HEK293 (cell line): Measurements from ENCODE around the gene SLK.

ENCODE experiments used
- BCL11A ChIP-seq: fragments of 450-650 bp; formaldehyde crosslinking; IDR thresholded peaks from 2 replicates; pipeline ENCODE4 v1.5.1; 2016; ENCODE audit warnings: low read depth, missing biosample characterization, missing genetic modification characterization
- CTCF ChIP-seq: fragments of 450-650 bp; formaldehyde crosslinking; IDR thresholded peaks from 2 replicates; pipeline ENCODE4 v1.5.1; 2016; ENCODE audit warnings: missing biosample characterization, missing genetic modification characterization
- GLI2 ChIP-seq: fragments of 450-650 bp; formaldehyde crosslinking; IDR thresholded peaks from 2 replicates; pipeline ENCODE4; 2017; ENCODE audit warnings: missing biosample characterization, missing genetic modification characterization, low read depth, borderline replicate concordance
- INSM2 ChIP-seq: fragments of 450-650 bp; formaldehyde crosslinking; IDR thresholded peaks from 2 replicates; pipeline ENCODE4 v1.5.1; 2016; ENCODE audit warnings: missing biosample characterization, missing genetic modification characterization
- MYNN ChIP-seq: fragments of 450-650 bp; formaldehyde crosslinking; IDR thresholded peaks from 2 replicates; pipeline ENCODE4 v1.5.1; 2016; ENCODE audit warnings: missing biosample characterization, missing genetic modification characterization, borderline replicate concordance
- PBX3 ChIP-seq: sonication (generic); formaldehyde crosslinking; IDR thresholded peaks from 2 replicates; pipeline ENCODE4 v1.8.1; 2022; ENCODE audit warnings: mild to moderate bottlenecking, moderate library complexity, missing genetic modification reagents
- SCRT2 ChIP-seq: fragments of 450-650 bp; formaldehyde crosslinking; IDR thresholded peaks from 2 replicates; pipeline ENCODE4 v1.5.1; 2016; ENCODE audit warnings: missing biosample characterization, missing genetic modification characterization
- SETDB1 ChIP-seq: IDR thresholded peaks from one replicate; pipeline ENCODE4 v1.6.1; 2017; ENCODE audit warnings: mild to moderate bottlenecking, low read length, moderate library complexity, mixed read lengths; ENCODE audit not compliant: insufficient read length
- ZBTB7A ChIP-seq: fragments of 450-650 bp; formaldehyde crosslinking; IDR thresholded peaks from 2 replicates; pipeline ENCODE4 v1.5.1; 2016; ENCODE audit warnings: low read depth, missing biosample characterization, missing genetic modification characterization
- ZFP37 ChIP-seq: fragments of 450-650 bp; formaldehyde crosslinking; IDR thresholded peaks from 2 replicates; pipeline ENCODE4 v1.5.1; 2016; ENCODE audit warnings: missing biosample characterization, missing genetic modification characterization
- ZIC2 ChIP-seq: fragments of 450-650 bp; formaldehyde crosslinking; IDR thresholded peaks from 2 replicates; pipeline ENCODE4 v1.5.1; 2016; ENCODE audit warnings: missing biosample characterization, missing genetic modification characterization
- ZNF10 ChIP-seq: fragments of 450-650 bp; formaldehyde crosslinking; IDR thresholded peaks from 2 replicates; pipeline ENCODE4 v1.5.1; 2017; ENCODE audit warnings: missing biosample characterization, missing genetic modification characterization
- ZNF114 ChIP-seq: fragments of 450-650 bp; formaldehyde crosslinking; IDR thresholded peaks from 2 replicates; pipeline ENCODE4 v1.5.0; 2017; ENCODE audit warnings: missing biosample characterization, missing genetic modification characterization
- ZNF146 ChIP-seq: fragments of 450-650 bp; formaldehyde crosslinking; IDR thresholded peaks from 2 replicates; pipeline ENCODE4 v1.5.1; 2016; ENCODE audit warnings: missing biosample characterization, missing genetic modification characterization
- ZNF19 ChIP-seq: fragments of 450-650 bp; formaldehyde crosslinking; IDR thresholded peaks from 2 replicates; pipeline ENCODE4; 2016; ENCODE audit warnings: missing biosample characterization, missing genetic modification characterization, low read depth
- ZNF239 ChIP-seq: fragments of 450-650 bp; formaldehyde crosslinking; IDR thresholded peaks from 2 replicates; pipeline ENCODE4 v1.5.1; 2016; ENCODE audit warnings: missing biosample characterization, missing genetic modification characterization
- ZNF280D ChIP-seq: fragments of 450-650 bp; formaldehyde crosslinking; IDR thresholded peaks from 2 replicates; pipeline ENCODE4 v1.5.1; 2016; ENCODE audit warnings: missing biosample characterization, missing genetic modification characterization
- ZNF354C ChIP-seq: fragments of 450-650 bp; formaldehyde crosslinking; IDR thresholded peaks from 2 replicates; pipeline ENCODE4 v1.5.1; 2016; ENCODE audit warnings: missing biosample characterization, missing genetic modification characterization, low read depth, borderline replicate concordance
- ZNF449 ChIP-seq: fragments of 450-650 bp; formaldehyde crosslinking; IDR thresholded peaks from 2 replicates; pipeline ENCODE4 v1.5.1; 2017; ENCODE audit warnings: missing biosample characterization, mild to moderate bottlenecking, missing genetic modification characterization, moderate library complexity
- ZNF473 ChIP-seq: fragments of 450-650 bp; formaldehyde crosslinking; IDR thresholded peaks from 2 replicates; pipeline ENCODE4 v1.5.1; 2017; ENCODE audit warnings: missing biosample characterization, missing genetic modification characterization
- ZNF48 ChIP-seq: fragments of 450-650 bp; formaldehyde crosslinking; IDR thresholded peaks from 2 replicates; pipeline ENCODE4 v1.5.1; 2016; ENCODE audit warnings: missing biosample characterization, missing genetic modification characterization
- ZNF501 ChIP-seq: fragments of 450-650 bp; formaldehyde crosslinking; IDR thresholded peaks from 2 replicates; pipeline ENCODE4 v1.5.1; 2016; ENCODE audit warnings: missing biosample characterization, missing genetic modification characterization
- ZNF521 ChIP-seq: fragments of 450-650 bp; formaldehyde crosslinking; IDR thresholded peaks from 2 replicates; pipeline ENCODE4 v1.5.1; 2017; ENCODE audit warnings: missing biosample characterization, mild to moderate bottlenecking, missing genetic modification characterization
- ZNF529 ChIP-seq: fragments of 450-650 bp; formaldehyde crosslinking; IDR thresholded peaks from 2 replicates; pipeline ENCODE4 v1.5.1; 2017; ENCODE audit warnings: missing genetic modification characterization, missing biosample characterization; ENCODE audit not compliant: insufficient replicate concordance
- ZNF544 ChIP-seq: fragments of 450-650 bp; formaldehyde crosslinking; IDR thresholded peaks from 2 replicates; pipeline ENCODE4 v1.5.0; 2017; ENCODE audit warnings: missing biosample characterization, missing genetic modification characterization
- ZNF623 ChIP-seq: fragments of 450-650 bp; formaldehyde crosslinking; IDR thresholded peaks from 2 replicates; pipeline ENCODE4 v1.5.1; 2016; ENCODE audit warnings: missing biosample characterization, missing genetic modification characterization
- ZNF629 ChIP-seq: fragments of 450-650 bp; formaldehyde crosslinking; IDR thresholded peaks from 2 replicates; pipeline ENCODE4 v1.5.1; 2017; ENCODE audit warnings: missing biosample characterization, missing genetic modification characterization
- ZNF776 ChIP-seq: fragments of 450-650 bp; formaldehyde crosslinking; IDR thresholded peaks from 2 replicates; pipeline ENCODE4 v1.5.0; 2017; ENCODE audit warnings: missing biosample characterization, missing genetic modification characterization, borderline replicate concordance
- ZSCAN16 ChIP-seq: fragments of 450-650 bp; formaldehyde crosslinking; IDR thresholded peaks from 2 replicates; pipeline ENCODE4 v1.5.1; 2016; ENCODE audit warnings: missing biosample characterization, missing genetic modification characterization

SLK gene

GRCh38 chr10:103966671-103967447 is at the start of gene SLK (continued):
- TF ChIP-seq ZNF521 (no peak), ZNF354C (no peak), ZIC2 (tag by site-specific recombination) (no peak), MYNN (tag by site-specific recombination) (no peak), SETDB1 (no peak), CTCF (no peak), GLI2 (tag by site-specific recombination) (no peak), ZNF473 (no peak), ZSCAN16 (no peak), ZFP37 (tag by site-specific recombination) (peak; percentile 37; the same call in 1 of the 2 replicates), ZNF629 (tag by site-specific recombination) (peak; percentile 67; the same call in 1 of the 2 replicates), ZNF10 (no peak), SCRT2 (tag by site-specific recombination) (peak; percentile 99), ZNF239 (tag by site-specific recombination) (no peak), ZNF19 (tag by site-specific recombination) (no peak), ZBTB7A (tag by site-specific recombination) (peak; percentile 51; the same call in 1 of the 2 replicates), ZNF623 (tag by site-specific recombination) (no peak), PBX3 (peak; percentile 56; the same call in 1 of the 2 replicates), ZNF48 (tag by site-specific recombination) (no peak), ZNF449 (0 out of 2 replicates have a peak, but pooled peaks have one; percentile 5), ZNF114 (tag by site-specific recombination) (no peak), ZNF146 (tag by site-specific recombination) (no peak), ZNF280D (tag by site-specific recombination) (no peak), ZNF544 (tag by site-specific recombination) (no peak), ZNF501 (peak; percentile 58; the same call in 1 of the 2 replicates), INSM2 (tag by site-specific recombination) (no peak), ZNF529 (no peak), BCL11A (tag by site-specific recombination) (0 out of 2 replicates have a peak, but pooled peaks have one; percentile 15), ZNF776 (tag by site-specific recombination) (no peak)
